ENCODE measurements around the gene TGFBR3L. TPM values are rescaled to one million over a fixed set of nuclear protein-coding genes. Genes with fewer than 3 reads are reported as not detected.
A peak's percentile ranks its signal among the peaks of the same experiment; 100 is the strongest.

The TGFBR3L gene
- total and polyA plus RNA-seq, 10 of the 15 experiments (the other 5 are each of a cell fraction or from before 2014, with no cell fraction given) = 0.20 to 0.23 TPM; not detected in 8

DNA sequence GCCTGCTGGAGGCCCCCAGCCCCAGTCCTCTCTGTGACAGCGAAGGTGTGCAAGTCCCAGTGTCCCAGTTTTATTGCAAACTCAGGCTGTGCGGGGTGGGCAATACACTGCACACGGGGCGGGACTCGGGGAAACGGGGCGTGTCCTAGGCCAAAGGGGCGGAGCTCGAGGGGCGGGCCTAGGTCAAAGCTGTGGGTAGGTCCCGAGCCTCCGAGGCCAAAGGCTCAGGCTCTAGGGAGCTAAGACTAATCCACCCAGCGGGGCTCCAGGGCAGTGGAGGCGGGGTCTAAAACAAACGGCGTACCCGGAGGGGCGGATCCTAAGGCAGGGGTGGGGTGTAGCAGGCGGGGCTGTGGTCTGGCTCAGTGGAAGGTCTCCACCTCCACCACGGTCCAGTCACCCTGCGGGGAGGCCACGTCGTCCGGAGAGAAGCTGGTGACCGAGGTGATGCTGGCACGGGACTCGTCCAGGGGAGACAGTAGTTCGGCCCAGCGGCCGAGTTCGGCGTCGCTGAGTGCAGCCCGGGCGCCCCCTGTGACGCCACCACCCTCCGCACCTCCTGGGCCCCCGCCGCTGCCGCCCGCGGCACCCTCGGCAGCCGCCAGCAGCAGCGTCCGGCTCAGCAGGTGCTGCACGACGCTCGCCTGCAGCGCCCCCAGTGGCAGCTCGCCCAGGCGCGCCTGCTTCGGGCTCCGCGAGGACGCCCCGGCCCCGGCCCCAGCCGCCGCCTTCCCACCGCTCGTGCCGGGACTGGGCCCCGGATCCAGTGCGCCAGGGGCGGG is 45.8 kb upstream of the TGFBR3L start (continued):
- TF ChIP-seq RFX5 (IDR thresholded peaks at IDR 0.05; ENCODE audit: low read depth, low read length) (no peak), GATAD2B (conservative IDR thresholded peaks at IDR 0.05; ENCODE audit: low read depth) (peak; percentile 87), NR2F1 (conservative IDR thresholded peaks at IDR 0.05) (peak; percentile 61; the same call in 1 of the 2 replicates), KDM1A (IDR thresholded peaks at IDR 0.05; ENCODE audit: borderline replicate concordance) (no peak), IKZF2 (IDR thresholded peaks at IDR 0.05) (no peak), MTA3 (IDR thresholded peaks at IDR 0.05; ENCODE audit: borderline replicate concordance, low read length) (no peak), BHLHE40 (IDR thresholded peaks at IDR 0.05; ENCODE audit: borderline replicate concordance in 1 of 2, low read depth in 2 of 2, low read length in 1 of 2) (peak; percentile 77 to 94; a peak in 3 of 4 replicates)
- TF ChIP-seq, protein P1, sequence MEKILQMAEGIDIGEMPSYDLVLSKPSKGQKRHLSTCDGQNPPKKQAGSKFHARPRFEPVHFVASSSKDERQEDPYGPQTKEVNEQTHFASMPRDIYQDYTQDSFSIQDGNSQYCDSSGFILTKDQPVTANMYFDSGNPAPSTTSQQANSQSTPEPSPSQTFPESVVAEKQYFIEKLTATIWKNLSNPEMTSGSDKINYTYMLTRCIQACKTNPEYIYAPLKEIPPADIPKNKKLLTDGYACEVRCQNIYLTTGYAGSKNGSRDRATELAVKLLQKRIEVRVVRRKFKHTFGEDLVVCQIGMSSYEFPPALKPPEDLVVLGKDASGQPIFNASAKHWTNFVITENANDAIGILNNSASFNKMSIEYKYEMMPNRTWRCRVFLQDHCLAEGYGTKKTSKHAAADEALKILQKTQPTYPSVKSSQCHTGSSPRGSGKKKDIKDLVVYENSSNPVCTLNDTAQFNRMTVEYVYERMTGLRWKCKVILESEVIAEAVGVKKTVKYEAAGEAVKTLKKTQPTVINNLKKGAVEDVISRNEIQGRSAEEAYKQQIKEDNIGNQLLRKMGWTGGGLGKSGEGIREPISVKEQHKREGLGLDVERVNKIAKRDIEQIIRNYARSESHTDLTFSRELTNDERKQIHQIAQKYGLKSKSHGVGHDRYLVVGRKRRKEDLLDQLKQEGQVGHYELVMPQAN (conservative IDR thresholded peaks at IDR 0.05) = peak; percentile 67
- TF ChIP-seq, protein P2, sequence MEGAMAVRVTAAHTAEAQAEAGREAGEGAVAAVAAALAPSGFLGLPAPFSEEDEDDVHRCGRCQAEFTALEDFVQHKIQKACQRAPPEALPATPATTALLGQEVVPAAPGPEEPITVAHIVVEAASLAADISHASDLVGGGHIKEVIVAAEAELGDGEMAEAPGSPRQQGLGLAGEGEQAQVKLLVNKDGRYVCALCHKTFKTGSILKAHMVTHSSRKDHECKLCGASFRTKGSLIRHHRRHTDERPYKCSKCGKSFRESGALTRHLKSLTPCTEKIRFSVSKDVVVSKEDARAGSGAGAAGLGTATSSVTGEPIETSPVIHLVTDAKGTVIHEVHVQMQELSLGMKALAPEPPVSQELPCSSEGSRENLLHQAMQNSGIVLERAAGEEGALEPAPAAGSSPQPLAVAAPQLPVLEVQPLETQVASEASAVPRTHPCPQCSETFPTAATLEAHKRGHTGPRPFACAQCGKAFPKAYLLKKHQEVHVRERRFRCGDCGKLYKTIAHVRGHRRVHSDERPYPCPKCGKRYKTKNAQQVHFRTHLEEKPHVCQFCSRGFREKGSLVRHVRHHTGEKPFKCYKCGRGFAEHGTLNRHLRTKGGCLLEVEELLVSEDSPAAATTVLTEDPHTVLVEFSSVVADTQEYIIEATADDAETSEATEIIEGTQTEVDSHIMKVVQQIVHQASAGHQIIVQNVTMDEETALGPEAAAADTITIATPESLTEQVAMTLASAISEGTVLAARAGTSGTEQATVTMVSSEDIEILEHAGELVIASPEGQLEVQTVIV (IDR thresholded peaks at IDR 0.05; ENCODE audit: borderline replicate concordance, partially characterized antibody) = no peak
- TF ChIP-seq, protein P3, sequence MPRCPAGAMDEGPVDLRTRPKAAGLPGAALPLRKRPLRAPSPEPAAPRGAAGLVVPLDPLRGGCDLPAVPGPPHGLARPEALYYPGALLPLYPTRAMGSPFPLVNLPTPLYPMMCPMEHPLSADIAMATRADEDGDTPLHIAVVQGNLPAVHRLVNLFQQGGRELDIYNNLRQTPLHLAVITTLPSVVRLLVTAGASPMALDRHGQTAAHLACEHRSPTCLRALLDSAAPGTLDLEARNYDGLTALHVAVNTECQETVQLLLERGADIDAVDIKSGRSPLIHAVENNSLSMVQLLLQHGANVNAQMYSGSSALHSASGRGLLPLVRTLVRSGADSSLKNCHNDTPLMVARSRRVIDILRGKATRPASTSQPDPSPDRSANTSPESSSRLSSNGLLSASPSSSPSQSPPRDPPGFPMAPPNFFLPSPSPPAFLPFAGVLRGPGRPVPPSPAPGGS (IDR thresholded peaks at IDR 0.05; ENCODE audit: borderline replicate concordance, insufficient read depth, low read depth, low read length, poor library complexity, severe bottlenecking) = no peak

Measured in GM12878 (cell line).